CD4-positive, CD25-positive, alpha-beta regulatory T cell (primary cell): Measurements from ENCODE around the gene COL9A2. TPM values are rescaled to one million over a fixed set of nuclear protein-coding genes. Genes with fewer than 3 reads are reported as not detected.
A peak's percentile ranks its signal among the peaks of the same experiment; 100 is the strongest.
"Not testable (repeated sequence)": the region's sequence is repeated elsewhere in the genome, so short reads cannot be mapped to it uniquely, and the experiment has no call there.

Experiments used
- ATAC-seq, 2 donors: fragments of 150-1000 bp; cut with Tn5 transposase; one replicate each; pipeline ENCODE4 v1.10.0; 2021; ENCODE audit warnings: low read depth in 2 of 2, moderate number of reproducible peaks in 2 of 2, moderate library complexity in 1 of 2
- DNase-seq, 3 donors: peaks; one replicate each; pipeline versions ENCODE4 v3.0.0 to v3.0.0-alpha.2; 2012 to 2022; ENCODE audit warnings: mixed read lengths in 1 of 3
- H3K27ac ChIP-seq: one replicate; pipeline ENCODE4 v1.7.0; 2013; ENCODE audit warnings: mild to moderate bottlenecking, low read length; ENCODE audit not compliant: insufficient read depth, poor library complexity, severe bottlenecking
- H3K27me3 ChIP-seq: one replicate; pipeline ENCODE4 v1.7.0; 2013; ENCODE audit warnings: low read length; ENCODE audit not compliant: control insufficient read depth, insufficient read depth
- H3K36me3 ChIP-seq: one replicate; pipeline ENCODE4 v1.7.0; 2013; ENCODE audit warnings: mild to moderate bottlenecking, low read length, moderate library complexity; ENCODE audit not compliant: control insufficient read depth, insufficient read depth
- H3K4me1 ChIP-seq: 2 replicates; pipeline ENCODE4 v1.7.0; 2013; ENCODE audit warnings: mild to moderate bottlenecking, low read length; ENCODE audit not compliant: insufficient read depth, control insufficient read depth, poor library complexity, severe bottlenecking
- H3K4me3 ChIP-seq: one replicate; pipeline ENCODE4 v1.7.0; 2013; ENCODE audit warnings: low read depth, mild to moderate bottlenecking, low read length, moderate library complexity
- H3K9me3 ChIP-seq, 2 experiments: 1 replicate in 1 of 2; 2 replicates in 1 of 2; pipeline ENCODE4 v1.7.0; 2013; ENCODE audit warnings: low read length in 2 of 2, mild to moderate bottlenecking in 1 of 2, moderate library complexity in 1 of 2; ENCODE audit not compliant: control insufficient read depth in 2 of 2
- H3K27ac Mint-ChIP-seq, 3 donors: one replicate each; pipeline ENCODE4 v1.8.0; 2020 to 2022; ENCODE audit warnings: mild to moderate bottlenecking in 3 of 3, mixed read lengths in 3 of 3, moderate library complexity in 2 of 3
- H3K27me3 Mint-ChIP-seq: one replicate; pipeline ENCODE4 v1.8.0; 2022; ENCODE audit warnings: mild to moderate bottlenecking, mixed read lengths
- H3K36me3 Mint-ChIP-seq: one replicate; pipeline ENCODE4 v1.8.0; 2020; ENCODE audit warnings: mixed read lengths
- H3K4me1 Mint-ChIP-seq, 4 donors: one replicate each; pipeline ENCODE4 v1.8.0; 2020 to 2022; ENCODE audit warnings: mixed read lengths in 4 of 4, mild to moderate bottlenecking in 1 of 4
- H3K4me3 Mint-ChIP-seq, 4 donors: one replicate each; pipeline ENCODE4 v1.8.0; 2020 to 2022; ENCODE audit warnings: mild to moderate bottlenecking in 4 of 4, mixed read lengths in 4 of 4, moderate library complexity in 3 of 4
- H3K9me3 Mint-ChIP-seq, 7 donors: one replicate each; pipeline ENCODE4 v1.8.0; 2020 to 2022; ENCODE audit warnings: mixed read lengths in 7 of 7, mild to moderate bottlenecking in 3 of 7, moderate library complexity in 2 of 7
- polyA plus RNA-seq, 4 donors: library from polyadenylated mRNA; unstranded; fragments of 300-500 nt; fragmentation: Illumina TruSeq; gene quantifications; one replicate each; pipeline ENCODE4 v1.2.3, GENCODE V29; 2021
- total RNA-seq: library from RNA; stranded (reverse); gene quantifications from one replicate; pipeline ENCODE4 v1.2.3, GENCODE V29; 2022

COL9A2 gene
- total and polyA plus RNA-seq, 5 donors from 2014 or later, result 0.26 to 2.9 (median 0.55) TPM

GRCh38 chr1:40357625-40358024 lies 40.5 kb upstream of the COL9A2 start:
- DNase-seq, result no peak
- Histone ChIP-seq H3K4me1 (no peaks in the 10 kb centered on the region), H3K9me3 (peaks cover 0 to 5% of the 10 kb centered on the region in 2 experiments), H3K36me3 (no peaks in the 10 kb centered on the region), H3K27ac (no peak overlapping the region), H3K27me3 (no peaks in the 10 kb centered on the region), H3K4me3 (no peak overlapping the region)
- no peak overlapping the region for H3K27ac Mint-ChIP-seq
- no peak overlapping the region for H3K4me3 Mint-ChIP-seq
- H3K27me3 Mint-ChIP-seq, result peaks cover 5% of the 10 kb centered on the region
- H3K4me1 Mint-ChIP-seq, result peaks cover 0 to 2% (median 1%) of the 10 kb centered on the region in 4 donors
- H3K36me3 Mint-ChIP-seq, result no peaks in the 10 kb centered on the region
- peaks cover 0 to 5% (median 2%) of the 10 kb centered on the region in 7 donors for H3K9me3 Mint-ChIP-seq
- ATAC-seq, result no peak

GRCh38 chr1:40353082-40353481 lies 36.0 kb upstream of the COL9A2 start:
- Histone ChIP-seq H3K4me1 (no peaks in the 10 kb centered on the region), H3K27me3 (no peaks in the 10 kb centered on the region), H3K4me3 (no peak overlapping the region), H3K9me3 (peaks cover 0 to 5% of the 10 kb centered on the region in 2 experiments), H3K36me3 (no peaks in the 10 kb centered on the region), H3K27ac (no peak overlapping the region)
- DNase-seq (no peak), ATAC-seq (no peak)
- H3K27ac Mint-ChIP-seq, result peak overlapping the region in 1 of 3 donors; percentile 70
- H3K4me1 Mint-ChIP-seq, result peaks cover 0 to 3% (median under 1%) of the 10 kb centered on the region in 4 donors
- peaks cover 3% of the 10 kb centered on the region for H3K36me3 Mint-ChIP-seq
- H3K4me3 Mint-ChIP-seq, result no peak overlapping the region
- H3K9me3 Mint-ChIP-seq, result peaks cover 0 to 5% (median 0%) of the 10 kb centered on the region in 7 donors
- H3K27me3 Mint-ChIP-seq, result no peaks in the 10 kb centered on the region

- Histone ChIP-seq H3K4me1 (no peaks in the 10 kb centered on the region), H3K4me3 (no peak overlapping the region), H3K27me3 (no peaks in the 10 kb centered on the region), H3K27ac (no peak overlapping the region), H3K9me3 (no peaks in the 10 kb centered on the region), H3K36me3 (no peaks in the 10 kb centered on the region)
- DNase-seq (no peak), ATAC-seq (no peak)
- H3K4me3 Mint-ChIP-seq, result no peak overlapping the region
- H3K27ac Mint-ChIP-seq, result peak overlapping the region in 1 of 3 donors; percentile 70
- H3K36me3 Mint-ChIP-seq, result peaks cover 3% of the 10 kb centered on the region
- H3K9me3 Mint-ChIP-seq, result peaks cover 0 to 2% (median 0%) of the 10 kb centered on the region in 7 donors
- no peaks in the 10 kb centered on the region for H3K27me3 Mint-ChIP-seq
- H3K4me1 Mint-ChIP-seq, result peaks cover 0 to 3% (median under 1%) of the 10 kb centered on the region in 4 donors
These were observed 35.0 kb upstream of the COL9A2 start for GRCh38 chr1:40352126-40352525.

DNA sequence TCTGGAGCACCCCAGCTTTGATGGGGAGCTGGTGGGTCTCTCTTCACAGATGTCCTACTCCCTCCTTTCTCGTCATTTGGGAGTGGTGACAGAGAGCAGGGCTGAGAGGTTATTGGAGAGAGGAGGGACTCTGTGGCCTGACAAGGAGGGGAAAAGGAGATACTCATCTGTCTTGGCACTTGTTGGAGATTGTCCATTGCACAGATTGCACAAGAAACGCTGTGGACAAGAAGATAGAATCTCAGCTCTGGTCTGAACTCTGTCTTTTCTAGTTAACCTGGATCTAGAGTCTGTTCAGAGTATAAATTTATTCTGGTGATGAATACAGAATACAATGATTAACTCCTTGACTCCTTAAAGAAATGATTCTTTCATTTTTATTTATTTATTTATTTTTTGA lies 34.0 kb upstream of the COL9A2 start:
- ATAC-seq, result no peak
- no peaks in the 10 kb centered on the region for H3K9me3 Mint-ChIP-seq

GRCh38 chr1:40350391-40350790 lies 33.3 kb upstream of the COL9A2 start:
- H3K27ac ChIP-seq, result no peak overlapping the region
- H3K36me3 Mint-ChIP-seq, result peaks cover 3% of the 10 kb centered on the region
- H3K4me1 Mint-ChIP-seq, result peaks cover 0 to 3% (median under 1%) of the 10 kb centered on the region in 4 donors
- H3K4me3 Mint-ChIP-seq, result no peak overlapping the region
- H3K9me3 ChIP-seq, result no peaks in the 10 kb centered on the region
- DNase-seq (no peak), ATAC-seq (no peak)
- H3K27ac Mint-ChIP-seq, result peak overlapping the region in 2 of 3 donors; percentile 6 to 39
- H3K27me3 Mint-ChIP-seq, result no peaks in the 10 kb centered on the region
- H3K36me3 ChIP-seq, result no peaks in the 10 kb centered on the region
- H3K4me3 ChIP-seq, result no peak overlapping the region
- H3K9me3 Mint-ChIP-seq, result no peaks in the 10 kb centered on the region
- no peaks in the 10 kb centered on the region for H3K27me3 ChIP-seq
- H3K4me1 ChIP-seq, result no peaks in the 10 kb centered on the region

More for the DNA sequence above, 34.0 kb upstream of the COL9A2 start:
- no peak for DNase-seq
- no peak overlapping the region for H3K27ac ChIP-seq
- Mint-ChIP-seq H3K27me3 (no peaks in the 10 kb centered on the region), H3K36me3 (peaks cover 3% of the 10 kb centered on the region), H3K4me1 (peaks cover 0 to 3% (median under 1%) of the 10 kb centered on the region in 4 donors), H3K4me3 (no peak overlapping the region), H3K27ac (peak overlapping the region in 1 of 3 donors; percentile 6)
- no peak overlapping the region for H3K4me3 ChIP-seq
- no peaks in the 10 kb centered on the region for H3K36me3 ChIP-seq
- no peaks in the 10 kb centered on the region for H3K9me3 ChIP-seq
- no peaks in the 10 kb centered on the region for H3K4me1 ChIP-seq
- H3K27me3 ChIP-seq, result no peaks in the 10 kb centered on the region

DNA sequence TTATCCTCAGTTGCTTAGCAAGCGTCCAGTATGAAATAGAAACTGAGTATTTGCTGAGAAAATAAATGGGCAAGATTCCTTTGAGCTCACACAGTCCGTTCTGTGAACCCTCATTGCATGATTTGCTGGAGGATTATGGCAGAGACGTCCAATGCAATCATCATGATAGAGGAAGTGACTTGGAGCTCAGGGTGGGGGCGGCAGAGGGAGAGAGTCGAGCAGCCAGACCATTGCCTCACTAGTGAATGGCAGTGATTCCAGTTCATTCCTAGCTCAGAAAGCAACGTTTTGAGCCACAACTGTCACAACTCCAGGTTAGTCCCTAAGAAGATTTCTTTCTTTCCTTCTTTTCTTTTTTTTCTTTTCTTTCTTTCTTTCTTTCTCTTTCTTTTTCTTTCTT lies 27.5 kb upstream of the COL9A2 start:
- Mint-ChIP-seq H3K9me3 (peaks cover 0 to 9% (median 0%) of the 10 kb centered on the region in 7 donors), H3K4me3 (peak overlapping the region; percentile 9 to 89 (median 62)), H3K27me3 (no peaks in the 10 kb centered on the region), H3K4me1 (peaks cover 14 to 53% (median 47%) of the 10 kb centered on the region in 4 donors), H3K27ac (peak overlapping the region in 2 of 3 donors; percentile 20 to 67), H3K36me3 (no peaks in the 10 kb centered on the region)
- ATAC-seq, result peak; percentile 38 to 61
- H3K9me3 ChIP-seq, result no peaks in the 10 kb centered on the region
- peaks cover 31% of the 10 kb centered on the region for H3K4me1 ChIP-seq
- H3K36me3 ChIP-seq, result no peaks in the 10 kb centered on the region
- DNase-seq, result peak; percentile 10 to 55 (median 32)
- H3K4me3 ChIP-seq, result peak overlapping the region; percentile 69
- H3K27me3 ChIP-seq, result no peaks in the 10 kb centered on the region
- H3K27ac ChIP-seq, result peak overlapping the region; percentile 38

DNA sequence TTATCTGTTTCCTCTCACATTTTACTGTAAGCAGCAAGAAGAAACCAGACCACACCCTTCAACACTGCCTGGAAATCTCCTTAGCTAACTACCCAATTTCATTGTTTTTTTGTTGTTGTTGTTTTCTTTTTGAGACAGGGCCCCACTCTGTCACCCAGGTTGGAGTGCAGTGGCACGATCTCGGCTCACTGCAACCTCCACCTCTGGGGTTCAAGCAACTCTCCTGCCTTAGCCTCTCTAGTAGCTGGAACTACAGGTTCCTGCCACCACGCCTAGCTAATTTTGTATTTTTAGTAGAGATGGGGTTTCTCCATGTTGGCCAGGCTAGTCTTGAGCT lies 25.3 kb upstream of the COL9A2 start:
- H3K27ac Mint-ChIP-seq, result peak overlapping the region; percentile 87 to 98 (median 92)
- ATAC-seq (peak; percentile 27 to 33), DNase-seq (peak in 2 of 3 donors; percentile 19 to 65)
- H3K9me3 ChIP-seq, H3K9me3 Mint-ChIP-seq, H3K36me3 ChIP-seq, H3K36me3 Mint-ChIP-seq, H3K27me3 Mint-ChIP-seq, H3K27me3 ChIP-seq: not testable (repeated sequence)
- peak overlapping the region; percentile 52 for H3K4me3 ChIP-seq
- H3K4me3 Mint-ChIP-seq, result peak overlapping the region; percentile 27 to 73 (median 62)
- H3K4me1 Mint-ChIP-seq, result peaks cover 14 to 58% (median 52%) of the 10 kb centered on the region in 4 donors
- peaks cover 40% of the 10 kb centered on the region for H3K4me1 ChIP-seq
- H3K27ac ChIP-seq, result peak overlapping the region; percentile 71
